ENCODE results near the gene PRDM15.

GRCh38 chr21:41759926-41760325, 119.2 kb downstream of the PRDM15 start:
- TF ChIP-seq CTCF (IDR thresholded peaks at IDR 0.05) (no peak), POLR2A (IDR thresholded peaks at IDR 0.05) (no peak)

Measured in suprapubic skin (tissue), 3 donors.